ENCODE data around the gene RAPGEF2. TPM values are rescaled to one million over a fixed set of nuclear protein-coding genes. Genes with fewer than 3 reads are reported as not detected.

RAPGEF2 gene
- polyA plus RNA-seq, 1 donor (not counting 4 experiments of a cell fraction or from before 2014, with no cell fraction given): 23.8 TPM

DNA sequence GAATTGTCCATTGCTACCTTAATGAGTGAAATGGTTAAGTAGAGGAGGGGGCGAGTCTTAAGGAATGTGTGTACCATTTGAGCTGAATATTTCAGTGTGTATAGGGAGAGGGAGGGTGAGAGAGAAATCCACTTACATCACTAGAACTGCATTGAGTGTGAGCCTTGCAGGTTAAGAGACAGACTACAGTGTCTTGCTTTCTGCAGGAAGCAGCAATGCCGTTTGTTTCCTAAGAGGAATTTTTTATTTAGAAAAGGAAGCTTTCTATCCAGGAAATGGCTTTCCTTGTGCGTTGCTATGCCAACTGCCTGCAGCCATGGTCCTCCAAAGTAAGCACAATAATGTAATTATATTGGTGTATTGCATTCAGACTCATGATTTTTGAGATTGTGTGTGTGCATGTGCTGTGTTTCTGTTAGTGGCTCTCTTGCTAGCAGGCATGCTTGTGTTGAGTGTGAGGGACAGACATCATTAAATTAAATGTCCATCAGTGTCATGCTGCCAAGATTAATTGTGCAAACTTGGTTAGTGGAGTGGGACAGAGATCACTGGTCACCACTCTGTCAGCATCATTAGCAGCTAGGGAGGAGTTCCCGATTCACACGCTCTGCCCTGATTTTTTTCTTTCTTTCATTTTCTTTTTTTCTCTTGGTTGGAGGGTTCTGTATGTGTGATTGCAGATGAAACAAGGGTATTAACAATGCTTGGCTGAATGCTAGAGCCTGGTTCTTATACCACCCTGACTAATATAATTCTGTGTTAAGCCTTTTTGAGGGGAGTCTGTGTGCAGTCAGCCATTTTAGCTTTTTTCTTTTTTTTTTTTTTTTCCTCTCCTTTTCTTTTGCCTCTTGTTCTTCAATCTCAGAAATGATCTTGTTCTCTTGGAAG lies 164.3 kb downstream of the RAPGEF2 start:
- H3K79me2 ChIP-seq (ENCODE audit: control insufficient read depth, insufficient read depth, low read length): no peaks in the 10 kb centered on the region
- no peak overlapping the region for H3K4me2 ChIP-seq (ENCODE audit: control insufficient read depth, extremely low read depth, insufficient read depth, low read depth, low read length)
- TF ChIP-seq CTCF (optimal IDR thresholded peaks at IDR 0.05 in 1 of 3, IDR thresholded peaks at IDR 0.05 in 1 of 3, conservative IDR thresholded peaks at IDR 0.05 in 1 of 3; ENCODE audit: extremely low read depth in 1 of 3, insufficient read depth in 2 of 3, low read length in 3 of 3) (no peak), EZH2 (IDR thresholded peaks at IDR 0.05; ENCODE audit: low read length) (no peak)
- no peaks in the 10 kb centered on the region for H3K9me3 ChIP-seq (ENCODE audit: control insufficient read depth, low read depth, low read length)
- no peaks in the 10 kb centered on the region for H4K20me1 ChIP-seq (ENCODE audit: control insufficient read depth, extremely low read depth, insufficient read depth, low read length)
- DNase-seq (ENCODE audit: low read depth, low spot score): no peak
- H3K9ac ChIP-seq (ENCODE audit: control insufficient read depth, extremely low read depth, insufficient read depth, low read length): no peak overlapping the region
- no peaks in the 10 kb centered on the region for H3K27me3 ChIP-seq (ENCODE audit: control insufficient read depth, extremely low read depth, insufficient read depth, low read length)
- no peaks in the 10 kb centered on the region for H3K9me1 ChIP-seq (ENCODE audit: control insufficient read depth, extremely low read depth, insufficient read depth, low read length)
- dilution Hi-C loops (cut with MboI; ENCODE audit: extremely low pct_ligation_motif_present, low sequenced_read_pairs): no loop called here
- no peak overlapping the region for H3K27ac ChIP-seq (ENCODE audit: control insufficient read depth, insufficient read depth, low read length)
- no peak overlapping the region for H2AFZ ChIP-seq (ENCODE audit: control insufficient read depth, low read length)
- FAIRE-seq: no peak
- peaks cover 0 to 2% of the 10 kb centered on the region in 2 experiments for H3K36me3 ChIP-seq (ENCODE audit: control insufficient read depth in 2 of 2, extremely low read depth in 1 of 2, insufficient read depth in 2 of 2, low read length in 2 of 2)
- H3K4me3 ChIP-seq (ENCODE audit: control insufficient read depth in 2 of 3, extremely low read depth in 1 of 3, insufficient read depth in 2 of 3, low read depth in 1 of 3, low read length in 3 of 3): no peak overlapping the region
- H3K4me1 ChIP-seq (ENCODE audit: control insufficient read depth, extremely low read depth, insufficient read depth, low read length): peaks cover 9% of the 10 kb centered on the region

GRCh38 chr4:159267869-159268285 lies 165.0 kb downstream of the RAPGEF2 start:
- Histone ChIP-seq H3K4me2 (ENCODE audit: control insufficient read depth, extremely low read depth, insufficient read depth, low read depth, low read length) (no peak overlapping the region), H3K9ac (ENCODE audit: control insufficient read depth, extremely low read depth, insufficient read depth, low read length) (no peak overlapping the region), H3K4me3 (ENCODE audit: control insufficient read depth in 2 of 3, extremely low read depth in 1 of 3, insufficient read depth in 2 of 3, low read depth in 1 of 3, low read length in 3 of 3) (no peak overlapping the region), H3K9me3 (ENCODE audit: control insufficient read depth, low read depth, low read length) (no peaks in the 10 kb centered on the region), H4K20me1 (ENCODE audit: control insufficient read depth, extremely low read depth, insufficient read depth, low read length) (no peaks in the 10 kb centered on the region), H3K27me3 (ENCODE audit: control insufficient read depth, extremely low read depth, insufficient read depth, low read length) (no peaks in the 10 kb centered on the region), H2AFZ (ENCODE audit: control insufficient read depth, low read length) (no peak overlapping the region), H3K9me1 (ENCODE audit: control insufficient read depth, extremely low read depth, insufficient read depth, low read length) (no peaks in the 10 kb centered on the region), H3K36me3 (ENCODE audit: control insufficient read depth in 2 of 2, extremely low read depth in 1 of 2, insufficient read depth in 2 of 2, low read length in 2 of 2) (peaks cover 0 to 2% of the 10 kb centered on the region in 2 experiments), H3K79me2 (ENCODE audit: control insufficient read depth, insufficient read depth, low read length) (no peaks in the 10 kb centered on the region), H3K27ac (ENCODE audit: control insufficient read depth, insufficient read depth, low read length) (no peak overlapping the region), H3K4me1 (ENCODE audit: control insufficient read depth, extremely low read depth, insufficient read depth, low read length) (peaks cover 14% of the 10 kb centered on the region)
- dilution Hi-C loops (cut with MboI; ENCODE audit: extremely low pct_ligation_motif_present, low sequenced_read_pairs): no loop called here
- TF ChIP-seq CTCF (optimal IDR thresholded peaks at IDR 0.05 in 1 of 3, IDR thresholded peaks at IDR 0.05 in 1 of 3, conservative IDR thresholded peaks at IDR 0.05 in 1 of 3; ENCODE audit: extremely low read depth in 1 of 3, insufficient read depth in 2 of 3, low read length in 3 of 3) (no peak), EZH2 (IDR thresholded peaks at IDR 0.05; ENCODE audit: low read length) (no peak)
- DNase-seq (ENCODE audit: low read depth, low spot score): no peak
- FAIRE-seq: no peak

Measured in keratinocyte (primary cell).